SK-N-DZ (cell line): Measurements from ENCODE around the gene ALOX12B. TPM values are rescaled to one million over a fixed set of nuclear protein-coding genes. Genes with fewer than 3 reads are reported as not detected.

Experiments
- DNase-seq: peaks from one replicate; pipeline ENCODE4 v3.0.0-alpha.2; 2015; ENCODE audit warnings: low spot score
- polyA plus RNA-seq, 2 experiments: library from polyadenylated mRNA; depleted of rRNA; stranded (reverse); fragments of >200 nt; gene quantifications; 2 replicates each; pipeline ENCODE4 v1.2.3, GENCODE V29; 2014

The ALOX12B gene
- not detected in 2 replicates for polyA plus RNA-seq (2014; cell fraction: cytosol; rRNA removed)
- not detected in 2 replicates for polyA plus RNA-seq (2014; cell fraction: nucleus; rRNA removed)

- DNase-seq, result no peak
These were observed at the start of gene ALOX12B for GRCh38 chr17:8087075-8087951. Gene ALOX12B (minus strand): TSS chr17:8087716. CDS start chr17:8087442, 274 bp downstream.

GRCh38 chr17:8133941-8134340, 46.4 kb upstream of the ALOX12B start:
- no peak for DNase-seq

- DNase-seq, result peak; percentile 64
These were observed 45.9 kb upstream of the ALOX12B start for GRCh38 chr17:8133399-8133798.

- no peak for DNase-seq
These were observed 44.4 kb upstream of the ALOX12B start for GRCh38 chr17:8131844-8132441.

- no peak for DNase-seq
These were observed 40.7 kb upstream of the ALOX12B start for GRCh38 chr17:8128125-8128784.

GRCh38 chr17:8126491-8127066, 39.1 kb upstream of the ALOX12B start:
- DNase-seq, result peak; percentile 65

- peak; percentile 63 for DNase-seq
These were observed 38.5 kb upstream of the ALOX12B start for GRCh38 chr17:8125947-8126490.

- DNase-seq, result peak; percentile 87
These were observed 37.8 kb upstream of the ALOX12B start for GRCh38 chr17:8125154-8125946.

GRCh38 chr17:8124350-8125153, 37.0 kb upstream of the ALOX12B start:
- peak; percentile 52 for DNase-seq

GRCh38 chr17:8123695-8124349, 36.3 kb upstream of the ALOX12B start, which contains the start of gene HES7:
Gene HES7 (minus strand): TSS chr17:8124106. CDS start chr17:8124084, 22 bp downstream.
- peak; percentile 54 for DNase-seq

- peak; percentile 38 for DNase-seq
These were observed 35.6 kb upstream of the ALOX12B start for GRCh38 chr17:8122924-8123694.

GRCh38 chr17:8122422-8122923, 35.0 kb upstream of the ALOX12B start:
- DNase-seq, result peak; percentile 39

GRCh38 chr17:8121681-8122421, 34.3 kb upstream of the ALOX12B start:
- DNase-seq, result peak; percentile 74

- no peak for DNase-seq
These were observed 33.8 kb upstream of the ALOX12B start for GRCh38 chr17:8121407-8121680.

GRCh38 chr17:8120520-8121406, 33.2 kb upstream of the ALOX12B start:
- peak; percentile 77 for DNase-seq
